ENCODE data around the gene APBB2.

APBB2 gene

DNA sequence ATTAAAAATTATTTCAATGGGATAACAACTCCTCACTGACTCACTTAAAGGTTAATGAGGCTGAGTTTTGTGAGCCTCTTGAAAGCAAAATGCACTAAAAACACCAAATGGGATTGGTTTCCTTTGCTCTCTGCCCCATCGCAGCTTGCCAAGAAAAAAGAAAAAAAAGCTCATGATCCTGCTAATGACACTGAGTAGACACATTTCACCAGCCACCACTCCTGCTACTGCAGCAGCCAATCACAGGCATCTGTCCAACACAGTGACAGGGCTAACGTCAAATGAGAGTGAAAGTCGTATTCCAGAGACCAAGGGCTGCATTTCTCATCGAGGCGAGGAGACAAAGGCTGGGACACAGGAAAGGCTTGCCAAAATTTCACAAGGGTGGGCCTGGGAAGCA, 5.2 kb downstream of the APBB2 start:
- DNase-seq (no peak), ATAC-seq (no peak)
- H3K36me3 Mint-ChIP-seq (ENCODE audit: low read depth) = no peaks in the 10 kb centered on the region
- H3K27ac Mint-ChIP-seq = no peak overlapping the region
- no peaks in the 10 kb centered on the region for H3K9me3 Mint-ChIP-seq
- H3K4me1 Mint-ChIP-seq = peaks cover 19% of the 10 kb centered on the region
- peaks cover 43% of the 10 kb centered on the region for H3K27me3 Mint-ChIP-seq
- H3K4me3 Mint-ChIP-seq = no peak overlapping the region

DNA sequence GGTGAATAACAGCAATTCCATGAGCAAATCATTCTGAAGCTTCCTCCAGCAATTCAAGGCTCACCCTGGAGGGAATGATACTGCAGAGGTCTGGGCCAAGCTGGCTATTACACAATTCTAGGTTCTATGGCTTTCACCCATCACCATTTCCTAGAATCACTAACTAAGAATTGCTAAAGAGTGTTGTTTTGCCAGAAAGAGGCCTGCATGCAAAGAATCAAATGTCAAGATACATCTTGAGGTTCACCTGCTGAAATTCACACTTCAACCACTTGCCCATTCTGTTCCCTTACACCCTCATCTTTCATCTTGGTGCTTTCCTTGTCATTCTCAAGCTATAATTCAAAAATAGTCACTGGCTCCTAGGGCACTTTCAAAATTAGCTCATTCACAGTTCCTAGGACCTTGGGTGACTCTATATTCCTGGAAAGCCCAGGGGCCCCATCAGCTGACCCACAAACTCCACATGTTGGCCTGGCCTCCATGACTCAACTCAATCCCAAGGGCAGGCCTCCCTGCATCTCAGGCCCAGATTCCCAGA, 7.0 kb downstream of the APBB2 start:
- Mint-ChIP-seq H3K4me1 (peaks cover 8% of the 10 kb centered on the region), H3K4me3 (no peak overlapping the region), H3K36me3 (ENCODE audit: low read depth) (no peaks in the 10 kb centered on the region), H3K9me3 (no peaks in the 10 kb centered on the region), H3K27me3 (peaks cover 36% of the 10 kb centered on the region), H3K27ac (peak overlapping the region; percentile 52)
- DNase-seq (no peak), ATAC-seq (peak; percentile 59)

DNA sequence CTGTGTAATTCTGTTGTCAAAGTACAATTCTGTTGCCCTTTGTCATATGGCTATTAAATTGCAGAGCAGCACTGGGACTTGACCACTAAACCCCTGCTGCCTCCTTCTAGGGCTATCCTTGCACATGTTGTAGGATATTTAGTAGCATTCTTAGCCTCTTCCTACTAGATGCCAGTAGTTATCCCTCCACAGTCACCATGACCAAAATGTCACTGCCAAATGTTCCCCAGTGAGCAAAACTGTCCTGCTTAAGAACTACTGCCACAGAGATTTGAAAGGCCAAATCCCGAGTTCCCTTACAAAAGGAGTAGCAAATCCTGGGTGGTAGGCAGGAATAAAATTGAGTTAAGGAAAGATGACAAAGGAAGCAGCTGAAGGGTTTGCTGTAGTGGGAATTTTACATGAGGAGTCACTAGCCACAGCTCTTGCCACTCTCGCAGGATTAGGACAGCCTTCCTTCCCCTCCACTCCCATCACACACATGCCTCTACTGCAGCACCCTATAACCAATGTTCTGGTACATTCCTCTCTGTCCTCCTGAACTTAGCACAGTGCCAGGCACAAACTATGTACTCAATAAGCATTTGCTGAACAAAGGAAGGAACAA, 8.4 kb downstream of the APBB2 start:
- peaks cover 33% of the 10 kb centered on the region for H3K27me3 Mint-ChIP-seq
- peaks cover 8% of the 10 kb centered on the region for H3K4me1 Mint-ChIP-seq
- ATAC-seq (no peak), DNase-seq (no peak)
- H3K9me3 Mint-ChIP-seq = no peaks in the 10 kb centered on the region
- no peak overlapping the region for H3K4me3 Mint-ChIP-seq
- H3K27ac Mint-ChIP-seq = no peak overlapping the region
- H3K36me3 Mint-ChIP-seq (ENCODE audit: low read depth) = no peaks in the 10 kb centered on the region

DNA sequence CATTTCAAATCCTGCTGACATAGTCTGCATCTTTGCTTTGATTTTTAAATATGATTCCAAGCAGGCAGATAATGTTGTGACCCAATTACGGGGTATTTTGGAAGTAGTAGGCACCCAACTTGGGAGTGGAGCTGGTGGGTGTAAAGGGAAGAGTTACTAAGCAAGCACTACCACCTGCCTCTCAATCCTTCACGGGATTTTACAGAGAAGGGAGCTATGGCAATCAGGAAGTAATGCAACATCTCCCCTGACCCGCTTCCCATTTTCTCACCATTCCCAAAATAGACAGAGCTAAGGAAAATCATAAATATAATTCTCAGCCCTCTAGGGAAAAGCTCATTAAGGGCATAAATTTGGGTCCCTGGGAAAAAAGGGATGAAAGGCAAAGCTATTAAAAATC, 9.2 kb downstream of the APBB2 start:
- peaks cover 8% of the 10 kb centered on the region for H3K4me1 Mint-ChIP-seq

DNA sequence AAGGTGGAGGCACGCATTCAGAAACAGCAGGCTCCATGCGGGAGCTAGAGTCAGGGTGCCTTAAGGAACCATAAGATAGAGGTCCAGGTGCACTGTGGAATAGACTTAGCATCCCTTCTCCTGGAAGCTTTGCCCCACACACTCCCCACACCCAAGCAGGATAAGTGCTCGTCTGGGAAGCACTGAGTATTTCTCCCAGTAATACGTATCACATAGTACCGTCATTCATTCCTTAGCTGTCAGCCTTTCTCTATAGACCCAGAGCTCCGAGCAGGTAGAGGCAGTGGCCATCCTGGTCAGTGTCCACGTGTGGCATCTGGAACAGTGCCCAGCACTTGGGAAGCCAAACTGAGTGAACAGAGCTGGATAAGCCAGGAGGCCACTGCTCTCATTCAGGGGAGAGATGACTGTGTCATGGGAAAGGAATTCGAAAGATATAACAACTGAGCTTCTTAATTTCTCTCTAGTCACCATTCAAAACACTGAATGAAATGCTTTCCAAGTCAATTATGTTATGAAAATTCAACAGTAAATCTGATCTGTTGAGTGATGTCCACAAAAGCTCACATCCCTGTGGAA, 9.9 kb downstream of the APBB2 start:
- H3K36me3 Mint-ChIP-seq (ENCODE audit: low read depth) = no peaks in the 10 kb centered on the region
- no peak for ATAC-seq
- H3K4me1 Mint-ChIP-seq = peaks cover 8% of the 10 kb centered on the region
- H3K9me3 Mint-ChIP-seq = no peaks in the 10 kb centered on the region
- no peak overlapping the region for H3K4me3 Mint-ChIP-seq
- H3K27ac Mint-ChIP-seq = no peak overlapping the region
- peaks cover 28% of the 10 kb centered on the region for H3K27me3 Mint-ChIP-seq
- no peak for DNase-seq

More for the DNA sequence above, 9.2 kb downstream of the APBB2 start:
- peaks cover 34% of the 10 kb centered on the region for H3K27me3 Mint-ChIP-seq
- no peaks in the 10 kb centered on the region for H3K36me3 Mint-ChIP-seq (ENCODE audit: low read depth)
- ATAC-seq = no peak
- DNase-seq = no peak
- no peak overlapping the region for H3K27ac Mint-ChIP-seq
- no peaks in the 10 kb centered on the region for H3K9me3 Mint-ChIP-seq
- H3K4me3 Mint-ChIP-seq = no peak overlapping the region

DNA sequence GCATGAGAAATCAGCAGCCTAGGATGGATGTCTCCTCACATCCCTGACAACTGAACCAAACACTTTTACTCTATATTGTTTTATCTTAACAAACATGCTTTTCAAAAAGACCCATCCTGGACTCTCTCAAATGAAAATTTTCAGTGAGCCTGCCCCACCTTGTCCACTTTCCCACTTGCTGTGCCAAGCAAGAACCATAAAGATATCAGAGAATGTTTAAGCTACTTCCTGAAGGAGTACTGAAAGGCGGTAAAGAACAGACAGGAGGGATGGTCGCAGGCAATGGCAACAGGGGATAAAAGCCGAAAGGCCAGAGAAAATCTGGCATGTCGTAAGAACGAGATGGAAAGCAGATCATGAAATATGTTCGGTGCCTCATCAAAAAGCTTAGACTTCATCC, 10.5 kb downstream of the APBB2 start:
- DNase-seq (no peak), ATAC-seq (no peak)
- H3K4me1 Mint-ChIP-seq = peaks cover 8% of the 10 kb centered on the region
- no peaks in the 10 kb centered on the region for H3K9me3 Mint-ChIP-seq
- H3K36me3 Mint-ChIP-seq (ENCODE audit: low read depth) = no peaks in the 10 kb centered on the region
- peaks cover 26% of the 10 kb centered on the region for H3K27me3 Mint-ChIP-seq
- no peak overlapping the region for H3K27ac Mint-ChIP-seq
- no peak overlapping the region for H3K4me3 Mint-ChIP-seq

DNA sequence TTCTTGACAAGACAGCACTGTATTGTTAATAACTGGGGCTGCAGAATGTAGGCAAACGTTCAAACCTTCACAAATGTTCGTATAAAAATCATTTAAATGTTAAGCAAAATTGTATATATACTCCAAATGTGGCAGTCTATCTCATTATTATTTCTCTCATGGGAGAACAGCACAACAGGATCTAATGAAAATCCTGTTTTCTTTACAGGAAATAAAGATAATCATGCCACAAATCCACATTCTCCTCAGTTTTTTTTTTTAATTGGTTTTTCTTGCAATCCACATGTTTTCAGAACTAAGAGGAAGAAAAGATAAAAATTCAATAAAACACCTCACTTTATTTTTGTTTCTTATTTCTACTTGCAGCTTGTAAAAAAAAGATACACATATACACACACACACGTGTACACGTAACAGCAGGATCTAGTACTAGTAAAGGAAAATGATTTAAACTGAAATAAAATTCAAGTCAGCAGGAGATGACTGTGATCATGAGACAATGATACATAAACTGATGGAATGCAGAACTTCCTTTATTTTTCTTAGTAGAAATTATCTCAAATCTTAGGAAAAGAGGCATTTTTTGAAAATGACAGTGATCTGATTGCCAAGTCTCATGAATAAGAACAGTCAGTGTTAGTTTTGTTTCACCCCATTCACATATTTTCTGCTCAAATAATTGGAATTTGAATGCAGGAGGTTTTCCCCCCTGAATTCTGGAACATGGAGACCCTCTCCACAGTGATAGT, 11.3 kb downstream of the APBB2 start:
- Mint-ChIP-seq H3K4me3 (no peak overlapping the region), H3K4me1 (peaks cover 6% of the 10 kb centered on the region), H3K36me3 (ENCODE audit: low read depth) (no peaks in the 10 kb centered on the region), H3K27me3 (peaks cover 24% of the 10 kb centered on the region), H3K9me3 (no peaks in the 10 kb centered on the region), H3K27ac (no peak overlapping the region)
- DNase-seq (no peak), ATAC-seq (no peak)

DNA sequence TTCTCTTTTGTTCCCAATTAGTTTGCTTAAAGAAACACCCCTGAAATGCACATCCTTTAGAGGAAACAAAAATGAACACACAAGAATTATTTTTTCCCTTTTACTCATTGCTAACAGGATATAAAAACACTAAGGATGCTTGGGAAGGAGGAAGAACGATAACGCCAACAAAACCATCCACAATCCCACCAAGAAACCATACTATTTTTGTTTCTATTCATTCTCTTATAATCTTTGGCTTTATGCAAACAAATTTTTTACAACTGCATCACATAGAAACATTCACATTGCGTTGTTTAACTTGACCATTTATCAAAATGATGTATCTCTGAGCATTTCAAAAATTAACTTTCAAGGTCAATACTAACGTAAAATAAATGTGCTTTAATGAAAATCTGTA, 12.0 kb downstream of the APBB2 start:
- H3K27me3 Mint-ChIP-seq = peaks cover 24% of the 10 kb centered on the region
- peaks cover 2% of the 10 kb centered on the region for H3K4me1 Mint-ChIP-seq
- H3K4me3 Mint-ChIP-seq = no peak overlapping the region
- no peaks in the 10 kb centered on the region for H3K36me3 Mint-ChIP-seq (ENCODE audit: low read depth)
- ATAC-seq (no peak), DNase-seq (no peak)
- no peak overlapping the region for H3K27ac Mint-ChIP-seq
- H3K9me3 Mint-ChIP-seq = no peaks in the 10 kb centered on the region

DNA sequence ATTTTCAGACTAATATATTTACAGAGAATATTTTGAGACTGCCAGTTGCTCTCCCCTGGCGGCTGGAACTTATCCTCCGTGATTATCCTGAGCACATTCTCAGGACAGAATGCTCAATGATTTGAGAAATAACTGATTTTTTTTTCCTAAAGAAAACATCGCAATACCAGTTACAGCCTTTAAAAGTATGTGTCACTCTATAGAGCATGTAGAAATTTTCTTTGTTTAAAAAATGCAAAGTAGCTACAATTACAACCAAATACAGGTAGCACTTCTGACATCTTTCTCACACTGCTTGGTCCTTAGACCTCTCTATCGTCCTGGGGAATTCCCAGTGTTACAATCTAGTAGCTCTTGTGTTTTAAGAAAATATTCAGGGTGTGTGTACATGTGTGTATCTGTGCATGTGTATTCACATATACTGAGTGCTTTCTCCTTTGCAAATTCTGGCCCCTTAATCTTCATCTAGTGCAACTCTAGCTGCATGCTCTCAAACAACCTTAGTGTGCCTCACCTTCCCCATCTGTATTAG, 13.8 kb downstream of the APBB2 start:
- H3K9me3 Mint-ChIP-seq = no peaks in the 10 kb centered on the region
- H3K27ac Mint-ChIP-seq = no peak overlapping the region
- H3K4me3 Mint-ChIP-seq = no peak overlapping the region
- peaks cover 28% of the 10 kb centered on the region for H3K27me3 Mint-ChIP-seq
- DNase-seq (no peak), ATAC-seq (no peak)
- no peaks in the 10 kb centered on the region for H3K4me1 Mint-ChIP-seq
- no peaks in the 10 kb centered on the region for H3K36me3 Mint-ChIP-seq (ENCODE audit: low read depth)

DNA sequence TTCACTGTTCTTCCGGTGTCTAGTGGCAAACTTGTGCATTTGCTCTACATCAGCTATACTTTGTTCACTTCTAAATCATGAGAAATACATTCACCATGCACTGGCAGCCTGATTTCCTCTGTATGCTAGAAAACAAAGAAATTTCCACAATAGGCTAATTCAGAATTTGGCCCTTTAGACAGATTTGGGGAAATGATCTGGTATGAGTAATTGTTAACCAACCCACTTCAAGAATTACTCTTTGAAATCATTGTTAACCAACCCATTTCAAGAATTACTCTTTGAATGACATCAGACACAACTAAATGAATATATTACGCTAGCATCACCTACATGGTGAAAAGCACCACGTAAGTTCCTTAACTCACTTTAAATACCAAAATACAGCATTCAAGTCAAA, 14.6 kb downstream of the APBB2 start:
- DNase-seq (no peak), ATAC-seq (no peak)
- no peaks in the 10 kb centered on the region for H3K36me3 Mint-ChIP-seq (ENCODE audit: low read depth)
- no peaks in the 10 kb centered on the region for H3K4me1 Mint-ChIP-seq
- H3K9me3 Mint-ChIP-seq = no peaks in the 10 kb centered on the region
- H3K4me3 Mint-ChIP-seq = no peak overlapping the region
- H3K27me3 Mint-ChIP-seq = peaks cover 32% of the 10 kb centered on the region
- no peak overlapping the region for H3K27ac Mint-ChIP-seq

DNA sequence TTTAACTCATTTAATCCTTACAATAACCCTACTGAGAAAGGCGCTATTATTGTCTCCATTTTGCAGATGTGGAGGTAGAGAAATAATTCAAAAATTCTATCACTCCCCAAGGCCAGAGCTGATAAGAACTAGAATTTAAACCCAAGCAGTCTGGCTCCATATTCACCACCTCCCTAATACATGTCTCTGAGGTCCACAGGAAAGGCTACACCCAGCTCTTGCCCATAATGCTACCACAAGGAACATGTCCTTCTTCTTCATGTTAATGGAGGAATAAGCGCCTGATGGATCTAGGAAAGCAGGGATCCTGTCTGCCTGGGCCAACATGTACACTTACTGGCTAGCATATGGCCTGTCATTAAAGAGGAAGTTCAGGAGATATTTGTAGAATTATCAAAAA, 16.3 kb downstream of the APBB2 start:
- H3K27me3 Mint-ChIP-seq = peaks cover 28% of the 10 kb centered on the region
- H3K4me1 Mint-ChIP-seq = no peaks in the 10 kb centered on the region
- no peaks in the 10 kb centered on the region for H3K9me3 Mint-ChIP-seq
- H3K27ac Mint-ChIP-seq = no peak overlapping the region
- H3K4me3 Mint-ChIP-seq = no peak overlapping the region
- ATAC-seq = no peak
- DNase-seq = no peak
- no peaks in the 10 kb centered on the region for H3K36me3 Mint-ChIP-seq (ENCODE audit: low read depth)

DNA sequence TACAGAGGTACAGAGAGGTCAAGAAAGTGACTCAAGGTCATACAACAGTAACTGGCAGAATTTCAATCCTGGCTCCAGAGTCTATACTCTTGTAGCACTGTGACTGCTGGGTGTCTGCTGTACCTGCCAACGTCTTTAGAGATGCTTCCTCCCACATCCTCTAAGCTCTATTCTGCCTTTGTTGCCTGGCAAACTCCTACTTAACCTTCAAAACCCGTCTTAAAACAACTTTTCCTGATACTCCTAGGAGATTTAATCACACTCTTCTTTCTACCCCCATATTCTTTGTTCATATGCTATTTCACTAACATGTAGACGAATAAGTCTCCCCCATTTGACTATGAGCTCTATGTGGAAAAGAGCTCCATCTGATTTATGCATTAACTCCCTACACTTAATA, 16.8 kb downstream of the APBB2 start:
- Mint-ChIP-seq H3K27ac (no peak overlapping the region), H3K36me3 (ENCODE audit: low read depth) (no peaks in the 10 kb centered on the region), H3K27me3 (peaks cover 26% of the 10 kb centered on the region), H3K4me3 (no peak overlapping the region), H3K9me3 (no peaks in the 10 kb centered on the region), H3K4me1 (no peaks in the 10 kb centered on the region)
- DNase-seq (no peak), ATAC-seq (no peak)

DNA sequence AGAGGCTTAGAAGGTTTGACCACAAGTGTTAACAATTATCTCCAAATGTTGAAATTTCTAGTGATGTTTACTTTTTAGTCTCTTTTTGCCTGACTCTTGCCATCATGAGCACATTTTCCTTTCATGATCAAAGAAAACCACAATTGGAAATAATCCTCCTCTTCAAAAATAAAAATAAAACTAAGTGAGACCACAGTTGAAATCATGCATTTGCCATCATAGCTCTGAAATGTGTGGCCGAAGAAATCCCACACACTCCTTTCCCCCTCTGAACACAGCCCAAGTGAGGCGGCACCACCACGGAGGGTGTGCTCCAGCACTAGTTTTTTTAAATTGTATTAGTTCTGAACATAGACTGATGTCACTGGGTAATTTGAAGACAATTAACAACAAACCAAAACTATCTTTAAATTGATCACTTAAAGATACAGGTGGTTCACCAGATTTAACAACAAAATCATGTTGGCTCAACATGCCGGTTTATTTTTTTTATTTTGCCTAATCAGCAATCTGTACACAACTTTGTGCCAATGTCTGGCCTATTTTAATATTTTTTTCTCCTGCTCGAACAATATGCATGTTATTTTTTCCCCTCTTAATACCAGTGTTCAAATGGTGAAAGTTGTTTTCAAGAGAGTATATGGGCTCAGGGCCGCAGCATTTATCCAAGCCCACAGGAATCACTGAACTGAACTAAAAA, 17.6 kb downstream of the APBB2 start:
- Mint-ChIP-seq H3K4me1 (no peaks in the 10 kb centered on the region), H3K36me3 (ENCODE audit: low read depth) (no peaks in the 10 kb centered on the region), H3K27me3 (peaks cover 26% of the 10 kb centered on the region), H3K4me3 (no peak overlapping the region), H3K27ac (no peak overlapping the region), H3K9me3 (no peaks in the 10 kb centered on the region)
- no peak for DNase-seq
- no peak for ATAC-seq

DNA sequence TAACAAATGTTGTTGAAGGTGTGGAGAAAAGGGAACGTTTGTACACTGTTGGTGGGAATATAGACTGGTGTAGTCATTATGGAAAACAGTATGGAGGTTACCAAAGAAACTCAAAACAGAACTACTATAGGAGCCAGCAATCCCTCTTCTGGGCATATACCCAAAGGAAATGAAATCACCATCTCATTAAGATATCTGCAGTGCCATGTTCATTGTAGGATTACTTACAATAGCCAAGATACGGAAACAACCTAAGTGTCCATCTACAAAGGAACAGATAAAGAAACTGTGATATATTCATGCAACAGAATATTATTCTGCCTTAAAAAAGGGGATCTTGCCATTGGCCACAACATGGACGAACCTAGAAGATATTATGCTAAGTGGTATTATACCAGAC, 22.2 kb downstream of the APBB2 start:
- Mint-ChIP-seq H3K27ac (no peak overlapping the region), H3K27me3 (peaks cover 18% of the 10 kb centered on the region), H3K36me3 (ENCODE audit: low read depth) (no peaks in the 10 kb centered on the region), H3K4me3 (no peak overlapping the region), H3K9me3 (no peaks in the 10 kb centered on the region), H3K4me1 (no peaks in the 10 kb centered on the region)
- ATAC-seq (no peak), DNase-seq (no peak)

All from activated naive CD8-positive, alpha-beta T cell treated with anti-CD3 and anti-CD28 coated beads, Interleukin-2, amount 50 U/mL, for 24 hours (primary cell).